Transverse colon (tissue), 4 donors: ENCODE measurements around the gene PCBP3. TPM values are rescaled to one million over a fixed set of nuclear protein-coding genes. Genes with fewer than 3 reads are reported as not detected.

ENCODE experiments used
- DNase-seq: peaks from one replicate; pipeline ENCODE4 v3.0.0-alpha.2; 2019
- H3K27ac ChIP-seq, 4 donors: fragments of 200-600 bp; sonication (generic); 2 replicates each; pipeline ENCODE4 v1.5.1; 2016 to 2018; ENCODE audit warnings: inconsistent platforms in 4 of 4
- H3K27me3 ChIP-seq: fragments of 200-600 bp; sonication (generic); 2 replicates; pipeline ENCODE4 v1.5.1; 2017; ENCODE audit warnings: inconsistent platforms
- H3K36me3 ChIP-seq, 4 donors: fragments of 200-600 bp; sonication (generic); 2 replicates each; pipeline ENCODE4 v1.5.1; 2017 to 2019; ENCODE audit warnings: inconsistent platforms in 4 of 4
- H3K4me1 ChIP-seq, 4 donors: fragments of 200-600 bp; sonication (generic); 2 replicates each; pipeline ENCODE4 v1.5.1; 2017 to 2020; ENCODE audit warnings: inconsistent platforms in 4 of 4
- H3K4me3 ChIP-seq, 4 donors: fragments of 200-600 bp; sonication (generic); 1 replicate in 1 of 4; 2 replicates in 3 of 4; pipeline versions ENCODE4 v1.5.1 to v1.6.1; 2017 to 2019; ENCODE audit warnings: inconsistent platforms in 4 of 4
- H3K9me3 ChIP-seq, 2 donors: fragments of 200-600 bp; sonication (generic); 2 replicates each; pipeline ENCODE4 v1.5.1; 2017 to 2019; ENCODE audit warnings: inconsistent platforms in 2 of 2
- EP300 ChIP-seq: sonication (generic); formaldehyde crosslinking; IDR thresholded peaks from one replicate; pipeline ENCODE4 v1.6.1; 2017; ENCODE audit warnings: antibody characterized with exemption, low read depth
- POLR2A ChIP-seq: fragments of 450-650 bp; IDR thresholded peaks from one replicate; pipeline ENCODE4 v1.6.1; 2016; ENCODE audit warnings: antibody characterized with exemption, mild to moderate bottlenecking, moderate library complexity
- POLR2AphosphoS5 ChIP-seq, 3 donors: sonication (generic); formaldehyde crosslinking; IDR thresholded peaks; one replicate each; pipeline ENCODE4 v1.6.1; 2016; ENCODE audit warnings: antibody characterized with exemption in 3 of 3
- whole genome bisulfite sequencing, 2 donors: methylation state at CpG; one replicate each; pipeline ENCODE4 v1.1.5; 2018; ENCODE audit warnings: low coverage in 1 of 2; 5-methylcytosine and 5-hydroxymethylcytosine counted together
- in situ Hi-C, 4 donors: fragments of 200-750 bp; cut with MboI; loops; one replicate each; pipeline versions ENCODE4 v1.15.0 to v1.15.1; 2017; ENCODE audit warnings: low sequenced_read_pairs in 3 of 4, low pct_ligation_motif_present in 1 of 4, low pct_unique_long_range_greater_than_20kb in 1 of 4
- intact Hi-C: fragments of 100-400 bp; cut with DNase I; formaldehyde crosslinking; loops from one replicate; pipeline ENCODE4 v1.15.1; 2023; ENCODE audit warnings: low total_unique reads
- total RNA-seq, 4 donors: library from RNA; depleted of rRNA; stranded (reverse); fragments of >200 nt; gene quantifications; one replicate each; pipeline ENCODE4 v1.1.0, GENCODE V29; 2016
- TF ChIP-seq, protein P1 (sequence below), 5 experiments: fragments of 200-600 bp in 3 of 5; fragments of 450-650 bp in 2 of 5; sonication (generic) in 3 of 5; IDR thresholded peaks; 1 replicate in 2 of 5; 2 replicates in 3 of 5; pipeline ENCODE4 v1.5.1; 2016 to 2017; ENCODE audit warnings: antibody characterized with exemption in 5 of 5, inconsistent platforms in 3 of 5, mild to moderate bottlenecking in 2 of 5, moderate library complexity in 1 of 5

PCBP3 gene
- total RNA-seq, 4 donors from 2014 or later = 0.80 to 7.8 (median 5.3) TPM

DNA sequence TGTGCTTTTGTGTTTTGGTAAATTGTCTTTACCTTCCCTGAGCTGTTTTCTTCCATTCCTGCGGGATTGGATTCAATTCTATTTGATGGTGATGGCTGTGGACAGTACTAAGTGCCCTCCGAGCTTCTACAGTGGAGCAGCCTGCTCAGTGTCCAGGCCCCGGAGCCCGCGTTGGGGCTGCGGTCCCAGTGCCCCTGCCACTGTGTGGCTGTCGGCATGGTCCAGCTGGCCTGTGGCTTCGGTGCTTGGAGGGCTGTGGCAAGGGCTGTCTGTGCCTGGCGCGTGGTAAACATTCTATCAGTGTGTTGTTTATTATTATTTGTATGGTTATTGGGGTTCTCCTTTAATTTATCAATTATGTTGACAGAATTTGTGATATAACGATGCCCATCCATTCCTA, 228.9 kb downstream of the PCBP3 start:
- in situ Hi-C loops = no loop called here

DNA sequence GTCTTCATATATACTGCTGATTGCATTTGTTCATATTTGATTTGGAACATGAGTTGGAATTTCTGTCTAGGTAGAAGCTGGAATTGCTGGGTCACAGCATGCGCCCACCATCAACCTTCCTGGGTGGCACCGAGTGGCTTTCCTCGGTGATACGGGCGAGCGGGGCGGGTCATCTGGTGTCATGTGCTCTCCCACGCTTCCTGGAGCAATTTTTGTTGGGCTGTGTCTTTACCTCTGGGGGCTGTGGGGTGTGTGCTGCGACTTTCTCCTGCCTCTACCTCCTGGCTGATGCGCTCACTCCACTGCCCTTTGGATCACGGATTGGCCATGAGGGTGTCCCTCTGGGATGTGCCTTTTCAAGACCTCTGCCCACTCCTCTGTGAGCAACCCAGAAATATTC, 229.4 kb downstream of the PCBP3 start:
- TF ChIP-seq, protein P1, sequence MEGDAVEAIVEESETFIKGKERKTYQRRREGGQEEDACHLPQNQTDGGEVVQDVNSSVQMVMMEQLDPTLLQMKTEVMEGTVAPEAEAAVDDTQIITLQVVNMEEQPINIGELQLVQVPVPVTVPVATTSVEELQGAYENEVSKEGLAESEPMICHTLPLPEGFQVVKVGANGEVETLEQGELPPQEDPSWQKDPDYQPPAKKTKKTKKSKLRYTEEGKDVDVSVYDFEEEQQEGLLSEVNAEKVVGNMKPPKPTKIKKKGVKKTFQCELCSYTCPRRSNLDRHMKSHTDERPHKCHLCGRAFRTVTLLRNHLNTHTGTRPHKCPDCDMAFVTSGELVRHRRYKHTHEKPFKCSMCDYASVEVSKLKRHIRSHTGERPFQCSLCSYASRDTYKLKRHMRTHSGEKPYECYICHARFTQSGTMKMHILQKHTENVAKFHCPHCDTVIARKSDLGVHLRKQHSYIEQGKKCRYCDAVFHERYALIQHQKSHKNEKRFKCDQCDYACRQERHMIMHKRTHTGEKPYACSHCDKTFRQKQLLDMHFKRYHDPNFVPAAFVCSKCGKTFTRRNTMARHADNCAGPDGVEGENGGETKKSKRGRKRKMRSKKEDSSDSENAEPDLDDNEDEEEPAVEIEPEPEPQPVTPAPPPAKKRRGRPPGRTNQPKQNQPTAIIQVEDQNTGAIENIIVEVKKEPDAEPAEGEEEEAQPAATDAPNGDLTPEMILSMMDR (IDR thresholded peaks at IDR 0.05) = no peak
- TF ChIP-seq POLR2AphosphoS5 (IDR thresholded peaks at IDR 0.05) (no peak), EP300 (no peak)
- Histone ChIP-seq H3K27me3 (no peaks in the 10 kb centered on the region), H3K4me1 (peaks cover 0 to 5% (median 0%) of the 10 kb centered on the region in 4 donors), H3K4me3 (no peak overlapping the region), H3K9me3 (no peaks in the 10 kb centered on the region), H3K36me3 (no peaks in the 10 kb centered on the region), H3K27ac (no peak overlapping the region)
- in situ Hi-C loops (no loop called here), intact Hi-C loops (no loop called here)
- no peak for DNase-seq
- WGBS, 2 donors = 76% methylated on average over 11 of the region's 11 CpGs; no CpG with 5 or more reads in 1 of the 2 donors

More for the DNA sequence above, 228.9 kb downstream of the PCBP3 start:
- WGBS, 2 donors = 88% methylated on average over 11 of the region's 11 CpGs; no CpG with 5 or more reads in 1 of the 2 donors
- no peaks in the 10 kb centered on the region for H3K36me3 ChIP-seq
- H3K27ac ChIP-seq = no peak overlapping the region
- no peak overlapping the region for H3K4me3 ChIP-seq
- intact Hi-C loops = no loop called here
- no peaks in the 10 kb centered on the region for H3K9me3 ChIP-seq
- H3K4me1 ChIP-seq = peaks cover 0 to 5% (median 0%) of the 10 kb centered on the region in 4 donors
- TF ChIP-seq POLR2A = no peak
- TF ChIP-seq, protein P1 (IDR thresholded peaks at IDR 0.05) = no peak
- no peak for TF ChIP-seq POLR2AphosphoS5 (IDR thresholded peaks at IDR 0.05)
- TF ChIP-seq EP300 = no peak
- no peak for DNase-seq
- no peaks in the 10 kb centered on the region for H3K27me3 ChIP-seq

DNA sequence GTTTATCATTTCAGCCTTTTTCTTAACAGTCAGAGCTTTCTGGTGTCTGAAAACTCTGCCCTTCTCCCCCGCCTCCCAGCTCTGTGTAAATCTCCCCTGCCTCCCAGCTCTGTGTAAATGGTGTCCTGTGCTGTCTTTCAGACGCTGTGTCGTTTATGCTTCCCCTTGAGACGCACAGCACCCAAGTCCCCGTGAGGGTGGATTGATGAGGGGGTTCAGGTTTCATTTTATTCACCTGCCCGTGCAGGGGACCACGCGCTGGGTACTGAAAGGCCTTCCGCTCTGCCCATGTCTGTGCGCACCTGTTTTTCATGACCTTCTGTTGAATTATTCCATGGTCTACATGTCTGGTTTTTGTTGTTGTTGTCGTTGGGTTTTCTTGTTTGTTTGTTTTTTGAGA, 229.9 kb downstream of the PCBP3 start:
- Histone ChIP-seq H3K27me3 (no peaks in the 10 kb centered on the region), H3K4me1 (peaks cover 0 to 5% (median 0%) of the 10 kb centered on the region in 4 donors), H3K36me3 (no peaks in the 10 kb centered on the region), H3K27ac (no peak overlapping the region), H3K4me3 (no peak overlapping the region), H3K9me3 (no peaks in the 10 kb centered on the region)
- TF ChIP-seq EP300 = no peak
- no peak for TF ChIP-seq POLR2A
- TF ChIP-seq POLR2AphosphoS5 (IDR thresholded peaks at IDR 0.05) = no peak
- TF ChIP-seq, protein P1 (IDR thresholded peaks at IDR 0.05) = no peak
- DNase-seq = no peak
- intact Hi-C loops (no loop called here), in situ Hi-C loops (no loop called here)
- 87 to 100% methylated on average over 1 to 11 of the region's 11 CpGs for WGBS, 2 donors

GRCh38 chr21:45873866-45874265, 230.3 kb downstream of the PCBP3 start:
- DNase-seq = no peak
- TF ChIP-seq, protein P1 (IDR thresholded peaks at IDR 0.05) = no peak
- no peak for TF ChIP-seq POLR2AphosphoS5 (IDR thresholded peaks at IDR 0.05)
- TF ChIP-seq EP300 = no peak
- no peak for TF ChIP-seq POLR2A
- Histone ChIP-seq H3K36me3 (no peaks in the 10 kb centered on the region), H3K4me3 (no peak overlapping the region), H3K27me3 (no peaks in the 10 kb centered on the region), H3K4me1 (peaks cover 0 to 5% (median 0%) of the 10 kb centered on the region in 4 donors), H3K9me3 (no peaks in the 10 kb centered on the region), H3K27ac (no peak overlapping the region)
- WGBS, 2 donors = 87 to 93% methylated on average over 5 to 15 of the region's 15 CpGs
- in situ Hi-C loops (no loop called here), intact Hi-C loops (no loop called here)
